A549 (cell line): ENCODE data around the gene FRMD4A. TPM values are rescaled to one million over a fixed set of nuclear protein-coding genes. Genes with fewer than 3 reads are reported as not detected.

Experiments
- ATAC-seq, 2 experiments: fragments of 200-7000 bp in 1 of 2; fragments of >200 bp in 1 of 2; cut with Nextera tagmentation in 1 of 2; cut with Tn5 transposase in 1 of 2; 3 replicates each; pipeline versions ENCODE4 v1.8.0 to v1.9.1; 2018 to 2020; ENCODE audit warnings: mild to moderate bottlenecking in 1 of 2, moderate library complexity in 1 of 2
- CTCF ChIA-PET: fragments of 300-600 bp; sonication (Branson Sonifier 250); formaldehyde crosslinking; extraction: SDS; loops from one replicate; lab custom pipeline; 2021; ENCODE audit warnings: antibody characterized with exemption, inconsistent platforms; lab: Yijun Ruan, JAX
- POLR2A ChIA-PET: fragments of 350-600 bp; formaldehyde crosslinking; extraction: SDS; loops from one replicate; lab custom pipeline; 2021; ENCODE audit warnings: antibody characterized with exemption, inconsistent platforms; lab: Yijun Ruan, JAX
- DNase-seq, 2 experiments: peaks; one replicate each; pipeline versions ENCODE4 v3.0.0 to v3.0.0-alpha.2; 2011 to 2016; ENCODE audit warnings: low read depth in 1 of 2, low spot score in 1 of 2
- FAIRE-seq: peaks from 2 replicates; lab custom pipeline; 2011; peaks lifted over from hg19 to GRCh38; lab: Jason Lieb, UNC
- H3K27ac ChIP-seq, 2 experiments: fragments of >200 bp; sonication (Bioruptor Twin); formaldehyde crosslinking; 3 replicates each; pipeline ENCODE4 v1.5.1; 2016 to 2017
- H3K4me1 ChIP-seq: fragments of >200 bp; sonication (Bioruptor Twin); formaldehyde crosslinking; 3 replicates; pipeline ENCODE4 v1.6.1; 2016
- H3K4me2 ChIP-seq: fragments of >200 bp; sonication (Bioruptor Twin); formaldehyde crosslinking; 3 replicates; pipeline ENCODE4 v1.6.1; 2016
- H3K4me3 ChIP-seq: fragments of >200 bp; sonication (Bioruptor Twin); formaldehyde crosslinking; 3 replicates; pipeline ENCODE4 v1.5.1; 2016
- H3K9me3 ChIP-seq: fragments of >200 bp; sonication (Bioruptor Twin); formaldehyde crosslinking; 3 replicates; pipeline ENCODE4 v1.6.1; 2016
- CEBPB ChIP-seq, 2 experiments: fragments of >200 bp in 1 of 2; sonication (Bioruptor Twin) in 1 of 2; formaldehyde crosslinking in 1 of 2; IDR thresholded peaks; 2 replicates each; pipeline ENCODE4 v1.6.1; 2012 to 2016
- CHD2 ChIP-seq: fragments of 150-350 bp; IDR thresholded peaks from 2 replicates; pipeline ENCODE4 v1.6.1; 2014; ENCODE audit warnings: low read length; ENCODE audit not compliant: partially characterized antibody
- CHD4 ChIP-seq: fragments of 200-600 bp; sonication (generic); IDR thresholded peaks from 2 replicates; pipeline ENCODE4 v1.6.1; 2016; ENCODE audit warnings: antibody characterized with exemption, mild to moderate bottlenecking, borderline replicate concordance
- CTCF ChIP-seq: fragments of >200 bp; sonication (Bioruptor Twin); formaldehyde crosslinking; IDR thresholded peaks from 3 replicates; pipeline ENCODE4 v1.5.1; 2016
- ELK1 ChIP-seq: fragments of 150-350 bp; IDR thresholded peaks from 2 replicates; pipeline ENCODE4 v1.6.1; 2014; ENCODE audit warnings: low read depth, mild to moderate bottlenecking, low read length
- EP300 ChIP-seq, 2 experiments: fragments of >200 bp; sonication (Bioruptor Twin); formaldehyde crosslinking; IDR thresholded peaks; 2 replicates in 1 of 2; 3 replicates in 1 of 2; pipeline ENCODE4 v1.6.1; 2016 to 2017
- FOSB ChIP-seq: fragments of 250-450 bp; sonication (Bioruptor Pico); IDR thresholded peaks from 2 replicates; pipeline ENCODE4 v1.5.0; 2020; ENCODE audit warnings: mild to moderate bottlenecking, moderate library complexity
- HDAC2 ChIP-seq: fragments of 200-600 bp; sonication (generic); IDR thresholded peaks from 2 replicates; pipeline ENCODE4 v1.6.1; 2016
- HOXA7 ChIP-seq: fragments of 250-450 bp; sonication (Bioruptor Pico); IDR thresholded peaks from 2 replicates; pipeline ENCODE4 v1.5.0; 2020; ENCODE audit warnings: mild to moderate bottlenecking, moderate library complexity
- HOXB13 ChIP-seq: fragments of 250-450 bp; sonication (Bioruptor Pico); IDR thresholded peaks from 2 replicates; pipeline ENCODE4 v1.5.0; 2020; ENCODE audit warnings: low read depth, mild to moderate bottlenecking, moderate library complexity
- HOXB5 ChIP-seq: fragments of 250-450 bp; sonication (Bioruptor Pico); IDR thresholded peaks from 2 replicates; pipeline ENCODE4 v1.5.0; 2020; ENCODE audit warnings: mild to moderate bottlenecking, moderate library complexity
- KDM5A ChIP-seq: fragments of 200-600 bp; sonication (generic); IDR thresholded peaks from 2 replicates; pipeline ENCODE4 v1.6.1; 2016; ENCODE audit warnings: antibody characterized with exemption, mild to moderate bottlenecking
- MAZ ChIP-seq: fragments of 150-350 bp; IDR thresholded peaks from 2 replicates; pipeline ENCODE4 v1.6.1; 2014; ENCODE audit warnings: antibody characterized with exemption, low read depth, low read length, borderline replicate concordance
- MYC ChIP-seq: IDR thresholded peaks from 2 replicates; pipeline ENCODE4 v1.6.1; 2012; ENCODE audit warnings: mild to moderate bottlenecking, inconsistent platforms, low read length, improper control_type of control experiment, borderline replicate concordance
- NR3C1 ChIP-seq: fragments of >200 bp; sonication (Bioruptor Twin); formaldehyde crosslinking; IDR thresholded peaks from 3 replicates; pipeline ENCODE4 v1.6.1; 2017
- PBX3 ChIP-seq: IDR thresholded peaks from 2 replicates; pipeline ENCODE4 v1.6.1; 2012
- POLR2A ChIP-seq: IDR thresholded peaks from 2 replicates; pipeline ENCODE4 v1.6.1; 2012; ENCODE audit warnings: mild to moderate bottlenecking, low read length
- POLR2AphosphoS2 ChIP-seq: conservative IDR thresholded peaks from 2 replicates; pipeline ENCODE4 v1.6.1; 2012; ENCODE audit warnings: low read length, improper control_type of control experiment, inconsistent platforms
- SMC3 ChIP-seq: fragments of >200 bp; sonication (Bioruptor Twin); formaldehyde crosslinking; IDR thresholded peaks from 3 replicates; pipeline ENCODE4 v1.6.1; 2018; ENCODE audit warnings: inconsistent platforms
- TP53 ChIP-seq: fragments of 250-450 bp; sonication (Bioruptor Pico); IDR thresholded peaks from 2 replicates; pipeline ENCODE4 v1.5.0; 2021; ENCODE audit warnings: mild to moderate bottlenecking, moderate library complexity
- USF2 ChIP-seq: fragments of 450-650 bp; IDR thresholded peaks from 2 replicates; pipeline ENCODE4 v1.6.1; 2014; ENCODE audit warnings: antibody characterized with exemption
- ZC3H11A ChIP-seq: fragments of 450-650 bp; IDR thresholded peaks from 2 replicates; pipeline ENCODE4 v1.6.1; 2014; ENCODE audit warnings: antibody characterized with exemption, mild to moderate bottlenecking
- ZSCAN20 ChIP-seq: fragments of 250-450 bp; sonication (Bioruptor Pico); IDR thresholded peaks from 2 replicates; pipeline ENCODE4 v1.8.0; 2022; ENCODE audit warnings: mild to moderate bottlenecking, moderate library complexity
- WGBS: methylation state at CpG from one replicate; pipeline ENCODE4 v1.1.6; 2017; ENCODE audit errors: missing lambda C conversion rate; 5-methylcytosine and 5-hydroxymethylcytosine counted together
- polyA plus RNA-seq, 4 experiments: library from polyadenylated mRNA; depleted of rRNA in 3 of 4; stranded (reverse); fragments of >200 nt; fragmentation: RNase III in 1 of 4; extraction: RNeasy Plus Mini Kit Qiagen cat#74134 plus additional on column Dnase treatment in 1 of 4; gene quantifications; 2 replicates in 3 of 4; 3 replicates in 1 of 4; pipeline ENCODE4 v1.2.3, GENCODE V29; 2011 to 2017

FRMD4A gene
- polyA plus RNA-seq, 2 of the 4 experiments (the other 2 are of a cell fraction): 2.5 to 4.7 TPM

- no peak for TF ChIP-seq USF2
- TF ChIP-seq NR3C1: no peak
- no peak for TF ChIP-seq KDM5A
- TF ChIP-seq TP53 (CRISPR knock-in tag): no peak
- TF ChIP-seq MYC: no peak
- no peak for TF ChIP-seq MAZ
- TF ChIP-seq FOSB (CRISPR knock-in tag): no peak
- ATAC-seq (no peak), FAIRE-seq (no peak), DNase-seq (no peak)
- no peaks in the 10 kb centered on the region for H3K9me3 ChIP-seq
- no peak overlapping the region for H3K4me3 ChIP-seq
- 0 out of 6 replicates have a peak overlapping the region, but pooled peaks of 1 of the 2 experiments have one; percentile 12 for H3K27ac ChIP-seq
- POLR2A ChIA-PET: no interaction called here
- WGBS: 84% methylated on average over 9 of the region's 9 CpGs
- H3K4me1 ChIP-seq: peaks cover 13% of the 10 kb centered on the region
- CTCF ChIA-PET: interaction anchor here (1.1 kb wide), 1 partner anchor 65 kb away, joined by 3 read pairs; no protein-coding TSS in a partner anchor
- no peak overlapping the region for H3K4me2 ChIP-seq
These were observed 459.7 kb downstream of the FRMD4A start for GRCh38 chr10:13871011-13871410.

- DNase-seq (no peak), ATAC-seq (no peak), FAIRE-seq (no peak)
- no peak for TF ChIP-seq SMC3
- TF ChIP-seq CEBPB (IDR thresholded peaks at IDR 0.05): no peak
- TF ChIP-seq EP300 (IDR thresholded peaks at IDR 0.05): no peak
- CTCF ChIA-PET: no interaction called here
- no peak overlapping the region for H3K4me3 ChIP-seq
- H3K9me3 ChIP-seq: no peaks in the 10 kb centered on the region
- H3K4me1 ChIP-seq: peaks cover 20% of the 10 kb centered on the region
- no peak overlapping the region for H3K27ac ChIP-seq
- POLR2A ChIA-PET: no interaction called here
- 93% methylated on average over 12 of the region's 12 CpGs for WGBS
- no peak overlapping the region for H3K4me2 ChIP-seq
These were observed 461.4 kb downstream of the FRMD4A start for GRCh38 chr10:13869295-13869664.

GRCh38 chr10:13868528-13869294 lies 462.0 kb downstream of the FRMD4A start:
- no peak for DNase-seq
- WGBS: 80% methylated on average over 18 of the region's 18 CpGs
- POLR2A ChIA-PET: no interaction called here
- no peak for ATAC-seq
- Histone ChIP-seq H3K4me2 (no peak overlapping the region), H3K9me3 (no peaks in the 10 kb centered on the region), H3K27ac (no peak overlapping the region; a peak in 1 of 6 replicates), H3K4me3 (no peak overlapping the region), H3K4me1 (peaks cover 20% of the 10 kb centered on the region)
- no peak for FAIRE-seq
- TF ChIP-seq HOXB5 (CRISPR knock-in tag) (no peak), ZC3H11A (no peak), ZSCAN20 (CRISPR knock-in tag) (no peak), HDAC2 (no peak), POLR2AphosphoS2 (no peak), USF2 (no peak), POLR2A (no peak), HOXA7 (CRISPR knock-in tag) (no peak), CHD2 (no peak), ELK1 (no peak), PBX3 (no peak), CTCF (no peak), SMC3 (no peak), CHD4 (no peak), HOXB13 (CRISPR knock-in tag) (no peak)
- CTCF ChIA-PET: no interaction called here
